ENCODE results near the gene MPPE1. TPM values are rescaled to one million over a fixed set of nuclear protein-coding genes. Genes with fewer than 3 reads are reported as not detected.

Gene MPPE1
- total and polyA plus RNA-seq, 9 of the 15 experiments (the other 6 are each of a cell fraction or from before 2014, with no cell fraction given), result 10.7 to 19.5 (median 13.3) TPM

- intact Hi-C loops (cut with micrococcal nuclease) (no loop called here), in situ Hi-C loops (cut with MboI) (no loop called here)
- Histone ChIP-seq H2AFZ (ENCODE audit: low read depth, low read length) (peak overlapping the region; percentile 67), H3K9ac (ENCODE audit: insufficient read depth in 1 of 2, low read depth in 2 of 2, low read length in 2 of 2) (no peak overlapping the region), H3K27me3 (ENCODE audit: control insufficient read depth in 2 of 2, insufficient read depth in 2 of 2, low read length in 2 of 2) (no peaks in the 10 kb centered on the region), H4K20me1 (replicated peaks; ENCODE audit: control insufficient read depth, insufficient read depth, low read length) (no peaks in the 10 kb centered on the region), H3K9me3 (replicated peaks; ENCODE audit: control insufficient read depth, insufficient read depth, low read depth, low read length) (peaks cover 11% of the 10 kb centered on the region), H3K9me1 (ENCODE audit: control insufficient read depth, insufficient read depth, low read length) (no peaks in the 10 kb centered on the region), H3K4me2 (ENCODE audit: insufficient read depth, low read length) (no peak overlapping the region), H3K4me1 (replicated peaks in 1 of 2; ENCODE audit: control insufficient read depth in 2 of 2, insufficient read depth in 2 of 2, low read length in 2 of 2) (peaks cover 31 to 40% of the 10 kb centered on the region in 2 experiments), H3K27ac (ENCODE audit: extremely low read depth, low read depth, low read length) (no peak overlapping the region), H3K4me3 (no peak overlapping the region), H3K36me3 (ENCODE audit: control insufficient read depth, insufficient read depth, low read length) (no peaks in the 10 kb centered on the region), H3K79me2 (ENCODE audit: control insufficient read depth, insufficient read depth, low read length) (no peaks in the 10 kb centered on the region)
- DNase-seq (ENCODE audit: extremely low read depth in 1 of 4, low spot score in 3 of 4) (peak in 2 of 4 experiments; percentile 43 to 81), FAIRE-seq (peak; percentile 55), ATAC-seq (peak; percentile 38)
- WGBS (ENCODE audit: insufficient coverage, low coverage, missing lambda C conversion rate), result 3% methylated on average over 5 of the region's 5 CpGs
- CTCF ChIA-PET (ENCODE audit: low intra/inter-chr PET ratio), result no interaction called here
- POLR2A ChIA-PET, result interaction anchor here (1.5 kb wide), 1 partner anchor 14 kb away, joined by 5 read pairs; no protein-coding TSS in a partner anchor
- BruUV-seq (replicated peaks), result no TSS peak
- TF ChIP-seq ZNF121 (CRISPR knock-in tag; conservative IDR thresholded peaks at IDR 0.05) (no peak), TRIM25 (IDR thresholded peaks at IDR 0.05; ENCODE audit: borderline replicate concordance) (no peak), HMBOX1 (IDR thresholded peaks at IDR 0.05) (peak; percentile 37), HNRNPLL (IDR thresholded peaks at IDR 0.05; ENCODE audit: low read depth, low read length, poor library complexity, severe bottlenecking) (no peak), GATAD2A (IDR thresholded peaks at IDR 0.05) (no peak), ZNF699 (CRISPR knock-in tag; IDR thresholded peaks at IDR 0.05; ENCODE audit: insufficient replicate concordance) (no peak), ZNF764 (CRISPR knock-in tag; IDR thresholded peaks at IDR 0.05; ENCODE audit: low read depth) (no peak), ZNF384 (IDR thresholded peaks at IDR 0.05; ENCODE audit: low read depth, low read length) (no peak), TSC22D4 (tag; IDR thresholded peaks at IDR 0.05) (no peak), PPARD (CRISPR knock-in tag; IDR thresholded peaks at IDR 0.05) (no peak), CHCHD3 (CRISPR knock-in tag; IDR thresholded peaks at IDR 0.05) (no peak), CEBPG (CRISPR knock-in tag; IDR thresholded peaks at IDR 0.05) (no peak), CEBPG (tag; conservative IDR thresholded peaks at IDR 0.05 in 1 of 2, IDR thresholded peaks at IDR 0.05 in 1 of 2) (peak; percentile 14 to 59; a peak in 2 of 4 replicates), ZFP30 (CRISPR knock-in tag; IDR thresholded peaks at IDR 0.05; ENCODE audit: borderline replicate concordance) (no peak), KAT7 (CRISPR knock-in tag; IDR thresholded peaks at IDR 0.05; ENCODE audit: borderline replicate concordance) (no peak), POLR2AphosphoS5 (IDR thresholded peaks at IDR 0.05; ENCODE audit: control insufficient read depth, insufficient read depth, low read depth, low read length) (no peak), FOXJ3 (CRISPR knock-in tag; IDR thresholded peaks at IDR 0.05) (no peak), RBM25 (IDR thresholded peaks at IDR 0.05; ENCODE audit: low read depth, low read length, severe bottlenecking) (no peak)
- TF ChIP-seq, protein P1, sequence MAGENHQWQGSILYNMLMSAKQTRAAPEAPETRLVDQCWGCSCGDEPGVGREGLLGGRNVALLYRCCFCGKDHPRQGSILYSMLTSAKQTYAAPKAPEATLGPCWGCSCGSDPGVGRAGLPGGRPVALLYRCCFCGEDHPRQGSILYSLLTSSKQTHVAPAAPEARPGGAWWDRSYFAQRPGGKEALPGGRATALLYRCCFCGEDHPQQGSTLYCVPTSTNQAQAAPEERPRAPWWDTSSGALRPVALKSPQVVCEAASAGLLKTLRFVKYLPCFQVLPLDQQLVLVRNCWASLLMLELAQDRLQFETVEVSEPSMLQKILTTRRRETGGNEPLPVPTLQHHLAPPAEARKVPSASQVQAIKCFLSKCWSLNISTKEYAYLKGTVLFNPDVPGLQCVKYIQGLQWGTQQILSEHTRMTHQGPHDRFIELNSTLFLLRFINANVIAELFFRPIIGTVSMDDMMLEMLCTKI (IDR thresholded peaks at IDR 0.05; ENCODE audit: partially characterized antibody), result no peak
- TF ChIP-seq, protein P2, sequence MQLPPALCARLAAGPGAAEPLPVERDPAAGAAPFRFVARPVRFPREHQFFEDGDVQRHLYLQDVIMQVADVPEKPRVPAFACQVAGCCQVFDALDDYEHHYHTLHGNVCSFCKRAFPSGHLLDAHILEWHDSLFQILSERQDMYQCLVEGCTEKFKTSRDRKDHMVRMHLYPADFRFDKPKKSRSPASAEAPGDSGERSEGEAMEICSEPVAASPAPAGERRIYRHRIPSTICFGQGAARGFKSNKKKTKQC (CRISPR knock-in tag; IDR thresholded peaks at IDR 0.05), result no peak
Observed at GRCh38 chr18:11953113-11953512, 45.0 kb upstream of the MPPE1 start.
